DND-41 (cell line): Measurements from ENCODE around the gene WDTC1.

Experiments used
- EZH2 ChIP-seq: IDR thresholded peaks from 3 replicates; pipeline ENCODE4 v1.6.1; 2012; ENCODE audit warnings: borderline replicate concordance, low read depth, mild to moderate bottlenecking, moderate library complexity, low read length, inconsistent platforms; ENCODE audit not compliant: severe bottlenecking
- TF ChIP-seq, protein P1 (sequence below): IDR thresholded peaks from 2 replicates; pipeline ENCODE4 v1.5.1; 2012; ENCODE audit warnings: borderline replicate concordance, low read length, moderate library complexity, mild to moderate bottlenecking; ENCODE audit not compliant: poor library complexity, severe bottlenecking; ENCODE audit errors: extremely low read depth

DNA sequence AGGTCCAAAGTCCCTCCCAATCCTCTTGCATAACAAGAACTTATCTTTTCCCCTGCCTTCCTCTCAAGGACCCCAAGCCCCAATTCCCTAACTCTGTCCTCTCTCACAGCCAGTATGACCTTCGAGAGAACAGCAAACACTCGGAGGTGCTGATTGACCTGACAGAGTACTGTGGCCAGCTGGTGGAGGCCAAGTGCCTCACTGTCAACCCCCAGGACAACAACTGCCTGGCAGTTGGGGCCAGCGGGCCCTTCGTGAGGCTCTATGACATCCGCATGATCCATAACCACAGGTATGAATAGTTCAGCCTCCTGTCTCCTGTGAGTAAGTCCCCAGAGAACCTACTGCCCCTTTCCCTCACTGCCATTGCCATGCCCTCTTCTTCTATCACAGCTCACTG, 57.7 kb downstream of the WDTC1 start:
- TF ChIP-seq, protein P1, sequence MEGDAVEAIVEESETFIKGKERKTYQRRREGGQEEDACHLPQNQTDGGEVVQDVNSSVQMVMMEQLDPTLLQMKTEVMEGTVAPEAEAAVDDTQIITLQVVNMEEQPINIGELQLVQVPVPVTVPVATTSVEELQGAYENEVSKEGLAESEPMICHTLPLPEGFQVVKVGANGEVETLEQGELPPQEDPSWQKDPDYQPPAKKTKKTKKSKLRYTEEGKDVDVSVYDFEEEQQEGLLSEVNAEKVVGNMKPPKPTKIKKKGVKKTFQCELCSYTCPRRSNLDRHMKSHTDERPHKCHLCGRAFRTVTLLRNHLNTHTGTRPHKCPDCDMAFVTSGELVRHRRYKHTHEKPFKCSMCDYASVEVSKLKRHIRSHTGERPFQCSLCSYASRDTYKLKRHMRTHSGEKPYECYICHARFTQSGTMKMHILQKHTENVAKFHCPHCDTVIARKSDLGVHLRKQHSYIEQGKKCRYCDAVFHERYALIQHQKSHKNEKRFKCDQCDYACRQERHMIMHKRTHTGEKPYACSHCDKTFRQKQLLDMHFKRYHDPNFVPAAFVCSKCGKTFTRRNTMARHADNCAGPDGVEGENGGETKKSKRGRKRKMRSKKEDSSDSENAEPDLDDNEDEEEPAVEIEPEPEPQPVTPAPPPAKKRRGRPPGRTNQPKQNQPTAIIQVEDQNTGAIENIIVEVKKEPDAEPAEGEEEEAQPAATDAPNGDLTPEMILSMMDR, result no peak
- TF ChIP-seq EZH2, result no peak
